Measurements from ENCODE around the gene PDCD11. TPM values are rescaled to one million over a fixed set of nuclear protein-coding genes. Genes with fewer than 3 reads are reported as not detected.

PDCD11 gene
- polyA plus RNA-seq, 1 donor: 24.6 TPM

GRCh38 chr10:103449208-103450144, 53.0 kb downstream of the PDCD11 start:
- no peak for DNase-seq (ENCODE audit: low read depth)

- no peak for DNase-seq (ENCODE audit: low read depth)
These were observed 53.8 kb downstream of the PDCD11 start for GRCh38 chr10:103450201-103450695.

GRCh38 chr10:103451091-103451813, 54.8 kb downstream of the PDCD11 start:
- DNase-seq (ENCODE audit: low read depth): no peak

- peak; percentile 36 for DNase-seq (ENCODE audit: low read depth)
These were observed 55.5 kb downstream of the PDCD11 start, which contains the start of gene CALHM2 for GRCh38 chr10:103451831-103452505. CALHM2 (minus strand) TSS chr10:103452370; CDS start chr10:103449941, 2,429 bp downstream.

- no peak for DNase-seq (ENCODE audit: low read depth)
These were observed 56.2 kb downstream of the PDCD11 start for GRCh38 chr10:103452506-103453230.

GRCh38 chr10:103454026-103454425, 57.6 kb downstream of the PDCD11 start:
- no peak for DNase-seq (ENCODE audit: low read depth)

- no peak for DNase-seq (ENCODE audit: low read depth)
These were observed 58.8 kb downstream of the PDCD11 start for GRCh38 chr10:103455235-103455634.

- no peak for DNase-seq (ENCODE audit: low read depth)
These were observed 59.7 kb downstream of the PDCD11 start for GRCh38 chr10:103456074-103456660.

- DNase-seq (ENCODE audit: low read depth): no peak
These were observed 60.8 kb downstream of the PDCD11 start for GRCh38 chr10:103457176-103457712.

GRCh38 chr10:103457896-103458583, 61.6 kb downstream of the PDCD11 start:
- DNase-seq (ENCODE audit: low read depth): no peak

GRCh38 chr10:103458720-103459119, 62.3 kb downstream of the PDCD11 start, which contains the start of gene CALHM1:
CALHM1 (minus strand) TSS chr10:103458900; CDS start chr10:103458751, 149 bp downstream.
- no peak for DNase-seq (ENCODE audit: low read depth)

GRCh38 chr10:103459615-103460014, 63.2 kb downstream of the PDCD11 start:
- DNase-seq (ENCODE audit: low read depth): no peak

- DNase-seq (ENCODE audit: low read depth): no peak
These were observed 67.1 kb downstream of the PDCD11 start for GRCh38 chr10:103463499-103463898.

- DNase-seq (ENCODE audit: low read depth): no peak
These were observed 69.2 kb downstream of the PDCD11 start for GRCh38 chr10:103465411-103466179.

- DNase-seq (ENCODE audit: low read depth): no peak
These were observed 70.3 kb downstream of the PDCD11 start for GRCh38 chr10:103466734-103467133.

- no peak for DNase-seq (ENCODE audit: low read depth)
These were observed 71.0 kb downstream of the PDCD11 start for GRCh38 chr10:103467406-103467805.

- no peak for DNase-seq (ENCODE audit: low read depth)
These were observed 72.8 kb downstream of the PDCD11 start for GRCh38 chr10:103469201-103469600.

- no peak for DNase-seq (ENCODE audit: low read depth)
These were observed 74.6 kb downstream of the PDCD11 start for GRCh38 chr10:103470761-103471653.

All from forelimb muscle (tissue), 1 donor.